ENCODE measurements around the gene MARCOL.
"Not testable (repeated sequence)": the region's sequence is repeated elsewhere in the genome, so short reads cannot be mapped to it uniquely, and the experiment has no call there.

MARCOL gene

DNA sequence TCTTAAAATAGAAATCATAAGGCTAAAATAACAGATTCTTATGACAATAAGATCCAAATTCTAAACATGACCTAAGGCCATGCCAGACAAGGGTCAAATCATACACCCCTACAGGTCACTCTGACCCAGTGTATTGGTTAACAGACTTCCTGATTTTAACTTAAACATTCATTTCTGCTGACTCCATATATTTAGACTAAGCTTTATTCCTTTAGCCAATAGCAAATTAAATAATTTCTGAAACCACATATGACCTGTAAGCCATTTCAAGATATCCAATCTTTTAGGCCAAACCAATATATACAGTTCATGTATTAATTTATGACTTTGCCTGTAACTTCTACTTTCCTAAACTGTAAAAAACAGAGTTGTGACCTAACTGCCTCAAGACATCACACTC, 22.9 kb downstream of the MARCOL start:
- TF ChIP-seq, protein P1, sequence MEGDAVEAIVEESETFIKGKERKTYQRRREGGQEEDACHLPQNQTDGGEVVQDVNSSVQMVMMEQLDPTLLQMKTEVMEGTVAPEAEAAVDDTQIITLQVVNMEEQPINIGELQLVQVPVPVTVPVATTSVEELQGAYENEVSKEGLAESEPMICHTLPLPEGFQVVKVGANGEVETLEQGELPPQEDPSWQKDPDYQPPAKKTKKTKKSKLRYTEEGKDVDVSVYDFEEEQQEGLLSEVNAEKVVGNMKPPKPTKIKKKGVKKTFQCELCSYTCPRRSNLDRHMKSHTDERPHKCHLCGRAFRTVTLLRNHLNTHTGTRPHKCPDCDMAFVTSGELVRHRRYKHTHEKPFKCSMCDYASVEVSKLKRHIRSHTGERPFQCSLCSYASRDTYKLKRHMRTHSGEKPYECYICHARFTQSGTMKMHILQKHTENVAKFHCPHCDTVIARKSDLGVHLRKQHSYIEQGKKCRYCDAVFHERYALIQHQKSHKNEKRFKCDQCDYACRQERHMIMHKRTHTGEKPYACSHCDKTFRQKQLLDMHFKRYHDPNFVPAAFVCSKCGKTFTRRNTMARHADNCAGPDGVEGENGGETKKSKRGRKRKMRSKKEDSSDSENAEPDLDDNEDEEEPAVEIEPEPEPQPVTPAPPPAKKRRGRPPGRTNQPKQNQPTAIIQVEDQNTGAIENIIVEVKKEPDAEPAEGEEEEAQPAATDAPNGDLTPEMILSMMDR (IDR thresholded peaks at IDR 0.05) = no peak
- H3K27ac ChIP-seq = no peak overlapping the region
- no peak overlapping the region for H3K4me3 ChIP-seq
- no peak for DNase-seq (ENCODE audit: low spot score)

DNA sequence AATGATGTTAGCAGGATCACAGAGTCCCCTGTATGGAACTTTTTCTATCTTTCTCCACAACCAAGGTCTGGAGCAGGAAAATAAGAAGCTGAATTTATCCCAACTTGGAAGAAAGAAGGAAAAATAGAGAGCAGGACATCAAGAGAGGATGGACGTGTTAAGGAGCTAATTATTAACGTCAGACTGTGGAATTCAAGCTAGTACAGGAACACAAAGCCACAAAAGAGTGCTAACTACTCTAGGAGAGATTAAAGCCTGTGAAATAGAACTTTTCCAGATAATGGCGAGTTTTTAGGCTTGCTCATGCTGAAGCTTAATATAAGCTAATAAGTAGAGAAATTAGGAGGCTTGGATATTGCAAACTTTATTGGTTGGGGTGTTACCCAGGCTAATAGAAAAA, 29.6 kb downstream of the MARCOL start:
- H3K4me3 ChIP-seq = no peak overlapping the region
- no peak overlapping the region for H3K27ac ChIP-seq
- no peak for DNase-seq (ENCODE audit: low spot score)
- TF ChIP-seq, protein P1 (IDR thresholded peaks at IDR 0.05) = no peak

DNA sequence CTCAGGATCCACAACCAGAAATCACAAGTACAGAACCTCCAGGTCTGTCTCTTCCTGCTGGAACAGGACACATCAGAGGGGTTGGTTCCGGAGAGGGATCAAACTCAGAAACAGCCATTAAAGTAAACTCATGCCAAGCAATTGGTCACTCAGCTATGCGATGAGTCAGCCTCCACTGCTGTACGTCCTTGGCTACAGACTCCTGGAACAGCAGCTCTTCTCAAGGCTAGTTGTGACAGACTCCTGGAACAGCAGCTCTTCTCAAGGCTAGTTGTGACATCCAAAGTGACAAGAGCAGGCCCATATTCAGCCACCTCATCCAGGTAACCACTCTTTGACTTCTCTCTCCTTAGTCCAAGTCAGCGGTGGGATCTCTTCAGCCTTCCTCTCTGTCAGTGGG, 30.2 kb downstream of the MARCOL start, which contains the start of gene SPINK13:
Gene SPINK13 (plus strand): TSS at position 229 of the 400 bp plus-strand sequence. CDS start 1,279 bp downstream, outside the sequence.
- Histone ChIP-seq H3K27ac (peak within 1 kb of the TSS in 1 of 2 donors; percentile 5), H3K4me3 (no peak within 1 kb of the TSS)
- DNase-seq (ENCODE audit: low spot score) = no peak
- TF ChIP-seq, protein P1 (IDR thresholded peaks at IDR 0.05) = no peak

DNA sequence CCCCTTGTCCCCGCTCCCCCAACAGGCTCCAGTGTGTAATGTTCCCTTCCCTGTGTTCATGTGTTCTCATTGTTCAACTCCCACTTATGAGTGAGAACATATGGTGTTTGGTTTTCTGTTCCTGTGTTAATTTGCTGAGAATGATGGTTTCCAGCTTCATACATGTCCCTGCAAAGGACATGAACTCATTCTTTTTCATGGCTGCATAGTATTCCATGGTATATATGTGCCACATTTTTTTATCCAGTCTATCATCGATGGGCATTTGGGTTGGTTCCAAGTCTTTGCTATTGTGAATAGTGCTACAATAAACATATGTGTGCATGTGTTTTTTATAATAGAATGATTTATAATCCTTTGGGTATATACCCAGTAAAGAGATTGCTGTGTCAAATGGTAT, 36.8 kb downstream of the MARCOL start:
- not testable (repeated sequence) for H3K27ac ChIP-seq; DNase-seq (ENCODE audit: low spot score); H3K4me3 ChIP-seq

DNA sequence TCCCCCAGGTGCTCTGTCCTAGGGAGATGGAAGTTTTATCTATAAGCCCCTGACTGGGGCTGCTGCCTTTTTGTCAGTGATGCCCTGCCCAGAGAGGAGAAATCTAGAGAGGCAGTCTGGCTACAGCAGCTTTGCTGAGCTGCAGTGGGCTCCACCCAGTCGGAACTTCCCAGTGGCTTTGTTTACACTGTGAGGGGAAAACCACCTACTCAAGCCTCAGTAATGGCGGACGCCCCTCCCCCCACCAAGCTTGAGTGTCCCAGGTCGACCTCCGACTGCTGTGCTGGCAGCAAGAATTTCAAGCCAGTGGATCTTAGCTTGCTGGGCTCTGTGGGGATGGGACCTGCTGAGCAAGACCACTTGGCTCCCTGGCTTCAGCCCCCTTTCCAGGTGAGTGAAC, 42.6 kb downstream of the MARCOL start:
- not testable (repeated sequence) for H3K4me3 ChIP-seq; DNase-seq (ENCODE audit: low spot score); H3K27ac ChIP-seq

DNA sequence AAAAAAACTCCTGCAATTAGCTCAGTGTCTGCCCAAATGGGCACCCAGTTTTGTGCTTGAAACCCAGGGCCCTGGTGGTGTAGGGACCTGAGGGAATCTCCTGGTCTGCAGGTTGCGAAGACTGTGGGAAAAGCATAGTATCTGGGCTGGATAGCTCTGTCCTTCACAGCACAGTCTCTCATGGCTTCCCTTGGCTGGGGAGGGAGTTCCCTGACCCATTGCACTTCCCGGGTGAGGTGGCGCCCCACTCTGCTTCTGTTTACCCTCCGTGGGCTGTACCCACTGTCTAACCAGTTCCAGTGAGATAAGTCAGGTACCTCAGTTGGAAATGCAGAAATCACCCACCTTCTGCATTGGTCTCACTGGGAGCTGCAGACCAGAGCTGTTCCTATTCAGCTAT, 43.0 kb downstream of the MARCOL start:
- H3K27ac ChIP-seq; DNase-seq (ENCODE audit: low spot score); H3K4me3 ChIP-seq: not testable (repeated sequence)

DNA sequence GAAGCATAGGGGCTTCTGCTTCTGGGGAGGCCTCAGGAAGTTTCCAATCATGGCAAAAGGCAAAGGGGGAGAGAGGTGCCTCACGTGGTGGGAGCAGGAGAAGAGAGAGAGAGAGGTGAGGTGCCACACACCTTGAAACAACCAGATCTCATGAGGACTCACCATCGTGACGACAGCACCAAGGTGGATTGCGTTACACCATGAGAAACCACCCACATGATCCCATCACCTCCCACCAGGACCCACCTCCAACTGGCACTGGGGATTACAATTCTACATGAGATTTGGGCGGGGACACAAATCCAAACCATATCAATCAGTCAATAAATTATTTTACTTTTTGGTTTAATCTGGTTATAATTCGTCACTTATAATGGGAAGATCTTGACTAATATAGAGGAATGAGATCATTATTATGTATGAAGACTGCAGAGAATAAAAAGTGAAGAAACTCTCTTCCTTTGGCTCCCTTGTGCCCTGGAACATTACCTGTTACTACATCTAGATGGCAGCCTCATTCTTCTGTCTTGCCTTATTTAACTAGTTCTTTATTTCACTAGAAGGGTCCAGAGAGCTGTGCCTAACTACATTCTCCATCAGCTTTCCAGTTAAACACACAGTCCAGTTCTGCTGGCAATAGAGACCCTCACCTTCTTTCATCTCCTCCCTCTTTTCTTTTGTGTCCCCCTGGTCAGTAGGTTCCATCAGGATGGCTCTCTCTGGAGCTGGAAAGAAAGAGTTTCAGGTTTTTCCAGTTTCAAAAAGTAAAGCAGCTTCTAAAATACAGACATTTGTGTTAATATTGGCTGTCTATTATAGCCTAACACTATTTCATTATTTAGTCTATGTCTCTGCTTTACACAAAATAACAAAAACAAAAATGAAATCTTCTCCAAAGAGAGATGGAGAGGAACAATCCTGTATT, 52.2 kb downstream of the MARCOL start:
- no peak overlapping the region for H3K4me3 ChIP-seq
- no peak overlapping the region for H3K27ac ChIP-seq
- TF ChIP-seq, protein P1 (IDR thresholded peaks at IDR 0.05) = no peak
- no peak for DNase-seq (ENCODE audit: low spot score)
